Effector CD4-positive, alpha-beta T cell (primary cell): ENCODE results near the gene ARHGAP15.

ENCODE experiments used
- DNase-seq: peaks from one replicate; pipeline ENCODE4 v3.0.0-alpha.2; 2020

ARHGAP15 gene

DNA sequence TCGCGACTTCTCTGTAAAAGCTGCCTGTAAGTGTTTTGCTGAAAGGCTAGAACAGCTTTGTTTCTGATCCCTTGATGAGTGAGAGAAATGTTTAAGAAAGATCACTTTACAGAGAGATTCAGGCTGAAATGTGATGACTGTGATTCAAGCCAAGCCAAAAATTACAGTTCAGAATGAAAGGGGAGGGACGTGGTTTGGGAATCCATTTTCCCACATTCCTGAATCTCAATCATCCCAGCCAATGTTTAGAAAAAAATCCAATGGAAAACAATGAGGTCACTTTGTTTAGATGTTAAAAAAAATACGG is 416.7 kb downstream of the ARHGAP15 start:
- DNase-seq: no peak

DNA sequence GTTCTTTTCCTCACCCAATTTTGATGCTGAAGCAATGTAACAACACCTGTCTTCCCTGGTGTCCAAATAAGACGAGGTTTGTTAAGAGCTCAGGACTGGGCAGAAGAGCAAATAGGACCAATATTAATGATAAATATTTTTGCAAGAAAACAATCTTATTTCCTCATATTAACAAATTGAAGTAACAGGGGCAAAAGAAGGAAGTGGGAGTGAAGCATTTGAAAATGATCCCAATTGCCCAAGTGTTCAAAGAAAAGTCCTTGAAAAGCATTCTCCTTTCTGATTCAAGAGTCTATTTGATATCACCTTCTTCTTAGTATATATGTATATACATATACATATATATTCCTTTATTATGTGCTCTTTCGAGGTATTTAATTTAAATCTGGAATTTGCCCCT is 418.8 kb downstream of the ARHGAP15 start:
- no peak for DNase-seq

DNA sequence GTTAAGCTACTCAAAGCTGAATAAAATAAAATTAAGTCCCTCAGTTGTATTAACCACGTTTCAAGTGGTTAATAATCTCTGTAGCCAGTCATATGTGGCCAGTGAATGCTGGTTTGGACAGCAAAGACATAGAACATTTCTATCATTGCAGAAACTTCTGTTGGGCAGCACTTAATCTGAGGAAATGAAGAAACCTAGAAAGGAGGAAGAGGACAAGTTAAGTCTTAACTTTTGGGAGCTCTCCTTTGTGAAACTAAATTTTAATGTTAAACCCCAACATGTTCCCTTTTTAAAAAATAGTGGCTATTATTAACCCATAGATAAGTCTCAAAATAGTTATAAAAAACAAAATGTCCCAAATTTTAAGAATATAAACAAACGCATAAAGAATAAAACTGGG is 421.3 kb downstream of the ARHGAP15 start:
- DNase-seq: no peak

DNA sequence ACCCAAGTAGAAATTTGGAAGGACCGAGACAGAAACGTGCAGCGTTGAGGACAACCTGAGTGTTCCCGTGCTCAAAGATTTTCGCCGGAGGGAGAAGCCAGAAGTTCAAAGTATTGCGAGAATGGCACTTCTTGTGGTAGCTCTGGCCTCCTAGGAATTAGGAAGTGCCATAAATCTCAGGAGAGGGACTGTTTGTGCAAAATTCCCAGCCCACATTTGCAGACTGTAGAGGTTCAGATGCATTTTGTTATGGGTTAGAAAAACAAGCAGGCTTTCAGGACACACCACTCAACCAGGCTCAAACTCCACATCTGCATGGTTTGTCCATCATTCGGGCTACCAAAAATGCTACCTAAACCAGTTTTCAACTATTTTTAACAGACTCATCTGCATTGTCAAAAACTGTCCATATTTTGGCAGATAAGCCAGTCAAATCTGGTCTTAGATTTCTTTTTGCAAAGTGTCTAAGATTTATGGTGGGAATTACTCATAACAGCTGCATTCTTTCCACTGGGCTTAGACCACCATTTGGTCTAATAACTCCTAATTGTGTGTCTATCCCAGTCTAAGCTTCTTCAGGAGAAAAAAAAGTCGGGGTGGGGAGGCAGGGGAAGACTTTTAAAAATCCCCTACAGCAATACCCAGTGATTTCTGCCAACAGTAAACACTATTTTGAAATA is 422.9 kb downstream of the ARHGAP15 start:
- no peak for DNase-seq

DNA sequence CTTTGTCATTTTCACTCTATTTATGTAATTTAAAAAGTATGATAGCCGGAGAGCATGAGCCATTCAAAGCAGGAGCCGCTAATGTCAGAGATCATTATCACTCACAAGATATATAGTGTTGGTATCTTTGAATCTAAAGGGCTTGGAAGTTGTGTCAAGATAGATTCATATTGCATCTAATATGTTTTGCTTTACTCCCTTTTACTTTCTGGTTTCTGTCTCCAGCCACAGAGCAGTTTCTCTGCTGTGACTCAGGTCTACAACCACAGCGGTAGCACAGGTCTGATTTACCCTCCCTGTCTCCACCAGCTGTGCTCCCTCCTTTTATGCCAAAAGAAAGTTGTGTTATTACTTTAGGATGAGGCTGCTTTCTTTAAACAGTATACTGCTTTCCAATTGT is 424.0 kb downstream of the ARHGAP15 start:
- no peak for DNase-seq

DNA sequence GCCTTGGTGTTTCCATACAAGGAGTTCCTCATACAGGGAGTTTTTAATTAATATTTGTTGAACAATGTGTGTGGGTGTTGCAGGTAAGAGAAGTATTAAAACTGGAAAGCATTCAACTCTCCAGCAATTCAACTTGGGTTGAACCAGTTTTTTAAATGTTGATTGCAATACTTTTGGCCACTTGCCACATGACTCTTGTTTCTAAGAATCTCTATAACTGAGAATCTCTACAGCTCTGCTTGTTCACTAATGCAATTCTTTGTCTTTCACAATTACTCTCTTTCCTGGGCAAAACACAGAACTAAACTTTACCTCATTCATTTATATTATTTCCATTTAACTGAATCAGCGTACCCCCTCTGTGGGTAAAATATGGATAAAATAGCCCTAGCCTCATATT is 429.4 kb downstream of the ARHGAP15 start:
- no peak for DNase-seq

DNA sequence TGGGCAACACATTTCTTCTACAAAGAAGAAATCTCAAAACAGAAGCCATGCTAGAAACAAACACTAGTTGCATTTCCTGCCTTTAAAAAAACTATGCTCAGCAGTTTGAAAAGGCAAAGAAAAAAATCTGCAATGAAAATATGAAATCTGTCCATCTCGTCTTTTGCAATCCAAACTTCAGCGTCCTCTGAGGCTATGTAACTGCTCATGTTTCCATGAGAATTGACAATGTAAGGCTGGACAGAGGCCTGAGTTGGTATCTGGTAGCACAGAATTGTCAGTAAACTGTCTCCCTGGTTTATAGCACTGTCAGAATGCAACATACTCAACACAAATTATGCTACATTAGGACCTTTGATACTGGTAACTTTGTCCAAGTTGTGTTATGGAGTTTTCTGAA is 429.9 kb downstream of the ARHGAP15 start:
- DNase-seq: no peak

DNA sequence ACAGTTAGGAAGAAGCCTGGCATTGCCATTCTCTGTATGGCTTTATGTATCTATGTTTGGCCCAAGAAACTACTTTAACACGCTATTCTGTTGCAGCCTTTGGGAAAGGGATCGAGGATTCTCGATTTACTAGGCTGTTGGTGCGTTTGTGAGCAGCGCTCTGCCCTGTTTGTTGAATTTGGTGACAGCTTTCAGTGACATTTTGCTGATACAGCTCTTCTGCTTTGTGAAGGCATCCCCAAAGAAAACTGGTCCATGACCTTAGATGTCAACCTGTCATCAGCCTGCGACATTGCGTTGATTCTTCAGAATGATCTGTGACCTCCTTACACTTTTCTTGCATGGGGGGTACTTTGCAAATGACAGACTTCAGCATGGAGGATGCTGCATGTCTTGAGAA is 431.5 kb downstream of the ARHGAP15 start:
- no peak for DNase-seq

DNA sequence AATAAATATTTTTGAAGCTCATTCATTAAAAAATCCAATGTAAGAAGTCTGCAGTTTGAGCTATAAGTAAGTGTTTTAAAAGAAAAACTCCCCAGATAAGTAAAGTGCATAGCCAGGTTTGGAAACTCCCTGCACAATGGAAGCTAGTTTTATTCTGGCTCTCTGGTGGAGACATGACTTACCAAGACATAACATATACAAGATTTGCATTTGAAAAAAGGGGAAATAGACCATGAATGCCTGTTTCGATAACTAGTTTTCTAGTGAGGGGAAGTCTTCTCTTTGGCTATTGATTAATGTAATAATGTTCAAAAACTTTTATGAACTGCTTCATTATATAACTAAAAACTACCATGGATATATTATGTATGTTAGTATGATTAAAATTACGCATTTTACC is 435.2 kb downstream of the ARHGAP15 start:
- DNase-seq: no peak

DNA sequence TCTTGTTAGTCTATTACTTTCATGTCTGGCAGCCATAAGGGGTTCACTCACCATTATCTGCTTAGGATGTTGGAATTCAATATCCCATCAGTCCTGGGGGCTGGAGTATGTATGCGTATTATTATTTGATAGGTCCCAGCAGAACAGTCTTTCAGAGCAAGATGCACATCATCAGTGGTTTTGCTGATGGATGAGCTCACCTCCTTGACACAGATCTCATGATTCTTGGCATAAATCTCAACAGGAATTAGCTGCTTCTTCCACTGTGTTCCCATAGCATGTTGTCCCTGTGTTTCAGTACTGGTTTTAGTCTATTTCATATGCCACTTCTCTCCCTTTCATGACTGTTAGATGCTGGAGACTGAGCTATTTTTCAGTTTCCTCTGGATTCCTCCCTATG is 442.5 kb downstream of the ARHGAP15 start:
- DNase-seq: no peak

DNA sequence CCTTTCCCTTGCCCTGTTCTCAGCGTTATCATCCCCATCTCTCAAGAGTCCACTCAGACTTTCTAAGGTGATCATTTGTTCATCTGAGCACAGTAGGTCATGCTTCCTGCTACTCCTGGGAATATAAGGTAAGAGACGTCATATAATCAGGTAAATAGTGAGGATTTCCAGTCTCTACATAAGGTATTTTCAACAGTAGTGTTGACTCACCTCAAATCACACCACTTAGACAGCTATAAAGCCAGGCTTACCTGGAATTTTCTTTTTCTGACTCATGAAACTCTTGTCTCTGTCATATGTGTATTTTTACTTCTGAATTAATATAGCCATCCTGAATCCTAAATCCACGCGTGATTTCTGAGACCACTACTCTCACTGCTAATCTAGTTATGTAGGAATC is 443.2 kb downstream of the ARHGAP15 start:
- DNase-seq: no peak

DNA sequence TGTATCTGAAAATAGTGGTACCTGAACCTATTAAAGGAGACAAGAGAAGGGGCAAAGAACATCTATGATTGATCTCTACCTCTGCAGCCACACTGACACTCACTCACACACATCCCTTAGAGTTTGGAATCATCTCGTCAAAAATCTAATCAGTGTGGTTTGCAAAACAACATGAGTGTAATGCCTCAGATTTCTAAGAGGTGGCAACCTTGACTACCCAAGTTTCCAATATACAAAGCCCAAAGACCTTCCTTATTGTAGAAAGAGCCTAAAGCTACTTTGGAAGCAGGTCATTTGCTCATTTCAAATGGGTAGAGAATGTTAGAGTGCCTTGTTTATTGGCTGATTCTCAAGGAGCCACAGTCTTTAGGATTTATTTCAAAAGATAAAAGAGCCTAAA is 444.9 kb downstream of the ARHGAP15 start:
- DNase-seq: no peak

DNA sequence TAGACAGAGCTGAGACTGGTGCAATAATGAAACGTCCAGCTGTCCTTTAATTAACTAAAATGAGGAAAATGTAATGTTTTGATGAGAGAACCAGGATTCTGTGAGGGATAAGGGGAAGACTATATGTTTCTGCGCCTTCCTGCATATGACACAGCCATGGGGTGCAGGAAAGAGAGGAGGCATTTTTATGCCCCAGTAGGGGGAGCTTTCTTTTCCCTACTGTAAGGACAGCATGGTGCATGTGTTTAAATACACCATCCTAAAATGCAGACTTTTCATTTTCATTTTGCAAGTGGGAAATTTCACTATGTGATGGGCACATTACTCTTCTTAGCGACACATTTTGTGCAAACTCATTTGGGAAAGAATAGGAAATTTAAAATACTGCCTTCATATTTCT is 446.1 kb downstream of the ARHGAP15 start:
- no peak for DNase-seq

DNA sequence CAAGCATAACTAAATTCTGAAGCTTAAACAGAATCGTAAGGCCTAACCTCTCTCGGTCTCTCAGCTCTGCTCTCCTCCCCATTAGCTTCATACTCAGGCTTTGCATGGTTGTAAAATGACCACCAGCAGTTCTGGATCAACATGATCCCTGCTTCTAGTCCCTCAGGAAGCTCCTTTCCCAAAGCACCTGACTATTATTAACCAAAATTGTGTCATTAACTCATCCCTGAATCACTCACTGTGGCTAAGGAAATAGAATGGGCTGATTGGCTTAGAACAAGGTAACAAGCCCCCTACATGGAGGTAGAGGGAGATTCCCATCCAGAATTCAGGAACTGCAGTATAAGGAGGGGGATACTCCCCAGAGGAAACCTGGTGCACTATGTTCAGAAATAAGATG is 448.3 kb downstream of the ARHGAP15 start:
- DNase-seq: no peak

DNA sequence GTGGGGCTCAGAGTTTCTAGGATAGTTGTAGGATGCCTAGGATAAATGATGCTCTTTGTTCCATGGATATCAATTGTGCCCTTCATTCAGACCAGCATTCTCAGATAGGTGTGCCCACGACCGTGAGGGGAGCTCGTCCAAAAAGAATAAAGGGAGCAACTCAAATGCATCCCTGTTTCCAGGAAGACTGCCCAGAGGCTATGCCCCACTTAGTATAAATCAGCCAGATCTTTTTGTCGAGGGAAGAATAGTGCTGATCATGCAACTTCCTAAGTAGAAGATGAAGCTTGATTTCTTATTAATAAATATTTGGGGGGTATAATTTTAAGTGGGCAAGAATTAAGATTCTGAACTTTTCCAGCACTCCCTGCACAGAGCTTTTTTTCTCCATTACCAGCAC is 450.2 kb downstream of the ARHGAP15 start:
- DNase-seq: no peak

DNA sequence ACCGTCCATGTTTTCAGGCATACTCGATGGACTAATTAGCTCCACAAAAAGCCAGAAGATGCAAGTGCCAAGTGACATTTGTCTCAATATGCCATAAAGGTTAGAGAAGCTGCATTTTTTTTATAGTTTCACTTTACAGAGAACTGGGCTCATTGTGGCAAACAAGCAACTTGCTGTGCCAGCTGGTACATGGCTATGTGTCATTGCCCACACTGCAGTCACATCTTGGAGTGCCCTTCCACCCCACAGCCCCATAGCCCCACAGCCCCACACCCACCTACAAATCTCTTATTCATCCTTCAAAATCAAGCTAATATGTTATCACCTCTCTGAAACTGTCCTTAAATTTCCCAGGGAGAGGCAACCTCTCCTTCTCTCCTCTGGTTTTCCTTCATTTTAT is 451.9 kb downstream of the ARHGAP15 start:
- no peak for DNase-seq

DNA sequence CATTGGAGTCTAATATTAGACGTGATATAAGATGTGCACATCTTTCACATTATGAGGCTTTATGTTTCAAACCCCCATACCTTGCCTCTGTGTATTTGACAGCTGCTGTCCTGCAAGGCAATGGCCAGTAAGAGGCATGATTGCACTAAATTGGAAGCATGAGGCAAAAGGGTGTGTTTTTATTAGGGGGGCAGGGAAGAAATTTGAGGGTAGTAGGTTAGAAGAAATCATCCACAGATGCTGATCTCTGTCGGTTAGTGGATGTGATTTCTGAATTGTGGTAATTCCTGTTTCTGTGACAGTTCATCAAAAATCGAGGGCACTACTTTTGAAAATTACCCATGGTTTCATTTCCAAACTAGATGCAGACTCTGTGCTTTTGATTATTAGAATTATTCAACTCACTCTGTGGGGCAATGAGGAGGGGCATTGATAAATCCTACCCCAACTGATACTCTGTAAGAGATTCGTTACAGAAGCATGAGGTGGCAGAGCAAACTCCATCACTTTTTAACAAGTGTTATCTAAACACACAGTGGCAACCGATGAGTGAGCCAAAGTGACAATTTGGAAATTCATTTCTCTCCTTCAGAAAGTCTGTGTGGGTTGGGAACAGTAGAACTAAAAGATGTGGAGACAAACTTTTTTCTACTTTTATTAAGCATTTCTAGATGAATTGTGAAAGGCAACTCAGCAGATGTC is 453.0 kb downstream of the ARHGAP15 start:
- DNase-seq: no peak

DNA sequence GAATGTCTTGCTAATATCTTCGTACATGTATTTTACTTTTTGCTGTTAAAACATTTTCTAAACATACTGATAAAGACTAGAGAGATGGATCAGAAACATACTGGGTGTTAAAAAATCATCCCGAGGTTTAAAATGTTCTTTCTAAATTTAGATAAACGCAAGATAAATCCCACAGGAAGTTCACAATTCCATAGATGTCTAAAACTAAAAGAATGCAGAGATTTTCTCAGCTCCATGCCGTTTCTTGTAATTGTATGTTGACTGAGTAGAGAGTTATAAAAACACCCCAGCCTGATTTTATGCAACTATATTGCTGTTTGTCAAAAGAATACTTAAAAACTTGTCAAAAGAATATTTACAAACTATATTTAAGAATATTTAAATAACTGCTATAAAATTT is 455.7 kb downstream of the ARHGAP15 start:
- DNase-seq: no peak

DNA sequence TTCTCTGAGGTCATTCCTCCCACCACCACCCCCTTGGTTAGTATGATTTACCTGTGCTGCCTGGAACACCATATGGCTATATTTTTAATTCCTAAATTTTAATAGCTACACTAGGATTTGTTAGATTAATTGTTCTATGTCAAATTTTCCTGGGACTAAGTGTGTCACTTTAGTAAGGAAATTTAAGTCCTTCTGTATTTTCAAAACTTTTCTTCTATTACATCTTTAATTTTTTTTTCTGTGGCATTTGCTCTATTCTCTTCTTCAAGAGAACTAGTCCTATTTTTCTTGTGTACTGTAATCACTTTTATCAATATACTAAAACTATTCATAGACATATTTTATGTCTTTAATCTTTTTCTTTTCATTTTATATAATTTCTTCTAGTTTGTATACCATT is 456.9 kb downstream of the ARHGAP15 start:
- no peak for DNase-seq

DNA sequence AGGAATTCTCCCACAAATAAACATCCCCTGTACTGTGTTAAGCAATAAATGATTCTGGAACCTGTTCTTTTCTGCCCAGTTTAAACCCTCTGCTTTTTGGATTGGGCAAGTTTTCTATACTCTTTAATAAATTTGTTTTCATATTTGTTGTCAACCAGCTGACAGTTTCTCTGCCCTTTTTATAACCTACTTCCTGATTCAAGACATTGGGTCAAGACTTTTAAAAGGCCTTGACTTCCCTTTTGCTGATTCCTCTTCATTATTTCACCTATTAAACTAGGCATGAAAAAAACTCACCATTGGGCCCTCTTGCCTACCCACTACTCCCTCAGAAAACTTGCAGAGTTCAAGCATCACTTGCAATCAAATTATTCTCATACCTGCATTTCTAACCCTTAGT is 459.5 kb downstream of the ARHGAP15 start:
- DNase-seq: no peak

DNA sequence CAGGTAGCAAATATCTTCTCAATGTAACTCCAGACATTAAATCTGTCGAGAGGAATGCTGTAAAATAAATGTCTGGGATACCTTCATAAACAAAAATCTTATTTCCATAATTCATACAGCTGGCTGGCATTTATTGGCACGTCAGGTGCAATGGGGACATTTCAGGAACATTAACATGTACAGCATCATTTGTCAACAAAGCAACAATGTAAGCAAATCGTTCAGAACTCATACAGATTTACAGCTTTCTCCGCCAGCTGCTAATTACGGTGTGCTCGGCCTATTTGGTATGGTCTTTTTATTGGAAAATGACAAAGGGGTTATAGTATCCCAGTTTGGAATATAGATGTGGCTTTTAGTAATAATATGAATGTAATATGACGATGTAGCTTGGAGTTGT is 464.9 kb downstream of the ARHGAP15 start:
- no peak for DNase-seq

DNA sequence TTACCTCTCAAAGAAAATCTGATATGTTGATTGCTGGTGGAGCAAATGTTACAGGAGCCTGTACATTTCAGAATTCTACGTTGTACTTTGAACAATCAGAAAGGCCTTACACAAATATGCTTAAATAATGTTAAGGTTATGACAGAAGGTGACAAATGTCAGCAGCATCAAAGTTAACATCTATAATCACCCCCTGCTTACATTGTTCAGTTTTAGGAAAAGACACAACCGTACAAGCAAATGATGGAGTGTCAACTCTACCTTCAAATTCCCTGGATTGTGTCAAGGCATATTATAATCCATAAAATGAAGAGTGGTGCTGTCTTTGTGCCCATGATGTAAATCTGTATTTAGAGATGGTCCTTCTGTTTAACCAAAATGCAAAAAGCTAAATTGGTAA is 465.5 kb downstream of the ARHGAP15 start:
- DNase-seq: no peak

DNA sequence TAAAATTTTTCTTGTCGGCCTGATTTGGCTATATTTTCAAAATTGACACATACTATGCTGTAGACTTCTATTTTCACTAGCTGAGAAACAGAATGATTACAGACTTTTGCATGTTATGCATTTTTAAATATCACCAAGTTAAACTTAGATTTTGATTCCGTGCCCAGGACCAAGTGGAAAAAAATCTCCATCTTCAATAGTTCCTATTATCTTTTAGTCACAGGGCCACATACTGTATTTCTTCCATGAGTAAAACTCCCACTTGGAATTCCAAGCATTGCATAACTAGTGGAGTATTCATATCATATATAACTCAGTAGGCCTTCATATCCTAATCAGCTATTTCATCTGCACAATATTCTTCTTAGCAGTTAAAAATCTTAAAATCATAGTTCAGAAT is 470.9 kb downstream of the ARHGAP15 start:
- no peak for DNase-seq

DNA sequence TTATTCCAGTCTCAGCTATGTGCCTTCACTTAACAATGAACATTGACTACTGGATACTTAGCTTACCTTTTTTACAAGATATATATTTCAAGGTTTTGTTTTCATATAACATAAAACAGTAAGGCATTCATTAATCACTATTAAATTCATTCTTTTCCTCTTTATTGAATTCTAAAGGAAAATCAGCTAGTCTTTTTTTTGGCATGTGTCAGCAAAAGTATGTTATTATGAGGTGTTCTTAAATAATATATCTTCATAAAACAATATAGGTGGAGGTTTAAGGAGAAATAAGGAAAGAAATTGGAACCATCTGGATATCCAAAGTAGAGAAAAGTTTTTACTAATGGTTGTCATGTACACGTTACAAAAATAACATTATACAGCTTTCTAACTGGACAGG is 472.6 kb downstream of the ARHGAP15 start:
- no peak for DNase-seq

DNA sequence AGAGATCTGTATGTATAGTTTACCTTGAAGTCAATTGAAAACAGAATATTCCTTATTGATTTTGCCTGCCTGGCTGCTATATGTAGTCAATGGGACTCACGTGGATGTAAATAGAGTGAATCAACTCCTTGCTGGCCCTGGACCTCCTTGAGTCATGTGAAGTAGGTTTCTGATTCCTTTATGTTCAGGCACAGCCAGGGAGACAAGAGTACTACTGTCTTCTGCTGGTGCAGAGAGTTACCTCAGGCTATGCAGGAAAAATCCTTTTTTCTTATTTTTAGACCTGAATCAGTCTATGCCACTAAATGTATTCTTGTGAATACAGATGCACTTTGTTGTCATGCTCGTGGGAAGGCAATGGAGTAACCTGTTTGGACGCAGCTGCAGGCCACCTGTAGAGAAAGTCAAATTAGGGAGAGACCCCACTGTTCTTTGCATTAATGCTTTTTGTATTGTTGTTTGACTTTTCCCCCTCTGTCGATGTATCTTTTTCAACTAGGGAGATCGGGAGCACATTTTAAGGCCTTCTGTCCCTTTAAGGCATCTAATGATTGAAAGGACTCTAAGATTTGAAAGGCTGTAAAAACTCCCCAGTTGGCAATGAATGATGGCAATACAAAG is 473.9 kb downstream of the ARHGAP15 start:
- no peak for DNase-seq
